ENCODE results near the gene C22orf23. TPM values are rescaled to one million over a fixed set of nuclear protein-coding genes. Genes with fewer than 3 reads are reported as not detected.

The C22orf23 gene
- total RNA-seq, 1 donor from 2014 or later = 0.82 TPM

- intact Hi-C loops (cut with micrococcal nuclease) = no loop called here
- no peak for TF ChIP-seq CTCF (IDR thresholded peaks at IDR 0.05; ENCODE audit: borderline replicate concordance)
- peaks cover 63% of the 10 kb centered on the region for H3K36me3 ChIP-seq
These were observed 20.4 kb downstream of the C22orf23 start for GRCh38 chr22:37932821-37933578.

GRCh38 chr22:37932401-37932800, 21.0 kb downstream of the C22orf23 start:
- no peak for DNase-seq
- Histone ChIP-seq H3K27ac (replicated peaks) (peak overlapping the region; percentile 40), H3K36me3 (peaks cover 63% of the 10 kb centered on the region)

More at GRCh38 chr22:37932821-37933578, 20.4 kb downstream of the C22orf23 start:
- no peak overlapping the region for H3K4me3 ChIP-seq
- no peak for DNase-seq
- peak overlapping the region; percentile 65 for H3K27ac ChIP-seq (replicated peaks)
- H3K27me3 ChIP-seq (ENCODE audit: low read depth) = no peaks in the 10 kb centered on the region
- H3K4me1 ChIP-seq = peaks cover 51% of the 10 kb centered on the region
- H3K9me3 ChIP-seq (replicated peaks) = no peaks in the 10 kb centered on the region

GRCh38 chr22:37931893-37932389, 21.5 kb downstream of the C22orf23 start:
- intact Hi-C loops (cut with micrococcal nuclease) = no loop called here
- Histone ChIP-seq H3K36me3 (peaks cover 63% of the 10 kb centered on the region), H3K27me3 (ENCODE audit: low read depth) (no peaks in the 10 kb centered on the region), H3K4me1 (peaks cover 51% of the 10 kb centered on the region), H3K9me3 (replicated peaks) (no peaks in the 10 kb centered on the region), H3K4me3 (no peak overlapping the region), H3K27ac (replicated peaks) (peak overlapping the region; percentile 40)
- TF ChIP-seq CTCF (IDR thresholded peaks at IDR 0.05; ENCODE audit: borderline replicate concordance) = no peak
- DNase-seq = no peak

More at GRCh38 chr22:37932401-37932800, 21.0 kb downstream of the C22orf23 start:
- Histone ChIP-seq H3K9me3 (replicated peaks) (no peaks in the 10 kb centered on the region), H3K4me3 (no peak overlapping the region), H3K27me3 (ENCODE audit: low read depth) (no peaks in the 10 kb centered on the region), H3K4me1 (peaks cover 51% of the 10 kb centered on the region)
- TF ChIP-seq CTCF (IDR thresholded peaks at IDR 0.05; ENCODE audit: borderline replicate concordance) = no peak
- intact Hi-C loops (cut with micrococcal nuclease) = no loop called here

- H3K27me3 ChIP-seq (ENCODE audit: low read depth) = no peaks in the 10 kb centered on the region
- intact Hi-C loops (cut with micrococcal nuclease) = no loop called here
- peaks cover 63% of the 10 kb centered on the region for H3K36me3 ChIP-seq
- TF ChIP-seq CTCF (IDR thresholded peaks at IDR 0.05; ENCODE audit: borderline replicate concordance) = no peak
- no peaks in the 10 kb centered on the region for H3K9me3 ChIP-seq (replicated peaks)
- H3K4me1 ChIP-seq = peaks cover 51% of the 10 kb centered on the region
- no peak for DNase-seq
- peak overlapping the region; percentile 40 for H3K27ac ChIP-seq (replicated peaks)
- no peak overlapping the region for H3K4me3 ChIP-seq
These were observed 22.4 kb downstream of the C22orf23 start for GRCh38 chr22:37930952-37931440.

- H3K9me3 ChIP-seq (replicated peaks) = no peaks in the 10 kb centered on the region
- H3K27me3 ChIP-seq (ENCODE audit: low read depth) = no peaks in the 10 kb centered on the region
- peak overlapping the region; percentile 40 for H3K27ac ChIP-seq (replicated peaks)
- intact Hi-C loops (cut with micrococcal nuclease) = no loop called here
- H3K4me1 ChIP-seq = peaks cover 51% of the 10 kb centered on the region
- H3K4me3 ChIP-seq = no peak overlapping the region
- H3K36me3 ChIP-seq = peaks cover 63% of the 10 kb centered on the region
- peak; percentile 51 for TF ChIP-seq CTCF (IDR thresholded peaks at IDR 0.05; ENCODE audit: borderline replicate concordance)
- DNase-seq = no peak
These were observed 23.0 kb downstream of the C22orf23 start for GRCh38 chr22:37930270-37930951.

Measured in left ventricle myocardium inferior (tissue), 1 donor.